Skeletal muscle tissue (tissue), 4 donors: ENCODE results near the gene BOC. TPM values are rescaled to one million over a fixed set of nuclear protein-coding genes. Genes with fewer than 3 reads are reported as not detected.

ENCODE experiments used
- H3K27ac ChIP-seq: one replicate; pipeline ENCODE4 v1.7.0; 2013; ENCODE audit warnings: mild to moderate bottlenecking, low read depth, low read length, inconsistent platforms
- H3K27me3 ChIP-seq, 3 donors: one replicate each; pipeline ENCODE4 v1.7.0; 2013; ENCODE audit warnings: low read length in 3 of 3; ENCODE audit not compliant: control insufficient read depth in 3 of 3, insufficient read depth in 3 of 3
- H3K36me3 ChIP-seq, 3 donors: one replicate each; pipeline ENCODE4 v1.7.0; 2013; ENCODE audit warnings: low read length in 3 of 3; ENCODE audit not compliant: control insufficient read depth in 3 of 3, insufficient read depth in 3 of 3
- H3K4me1 ChIP-seq, 3 donors: one replicate each; pipeline ENCODE4 v1.7.0; 2013; ENCODE audit warnings: low read length in 3 of 3, mild to moderate bottlenecking in 3 of 3; ENCODE audit not compliant: control insufficient read depth in 3 of 3, insufficient read depth in 3 of 3
- H3K4me3 ChIP-seq, 3 donors: one replicate each; pipeline ENCODE4 v1.7.0; 2013; ENCODE audit warnings: low read length in 3 of 3
- H3K9ac ChIP-seq, 3 donors: one replicate each; pipeline ENCODE4 v1.7.0; 2013; ENCODE audit warnings: low read length in 3 of 3, mild to moderate bottlenecking in 3 of 3, moderate library complexity in 2 of 3, low read depth in 1 of 3
- H3K9me3 ChIP-seq, 3 donors: one replicate each; pipeline ENCODE4 v1.7.0; 2013; ENCODE audit warnings: low read length in 3 of 3; ENCODE audit not compliant: control insufficient read depth in 3 of 3
- total RNA-seq: library from RNA; depleted of rRNA; stranded (reverse); fragments of >200 nt; gene quantifications from one replicate; pipeline ENCODE4 v1.2.3, GENCODE V29; 2014
- donor health status: Osteomylitis.

Gene BOC
- total RNA-seq, 1 donor from 2014 or later, result 28.7 TPM

DNA sequence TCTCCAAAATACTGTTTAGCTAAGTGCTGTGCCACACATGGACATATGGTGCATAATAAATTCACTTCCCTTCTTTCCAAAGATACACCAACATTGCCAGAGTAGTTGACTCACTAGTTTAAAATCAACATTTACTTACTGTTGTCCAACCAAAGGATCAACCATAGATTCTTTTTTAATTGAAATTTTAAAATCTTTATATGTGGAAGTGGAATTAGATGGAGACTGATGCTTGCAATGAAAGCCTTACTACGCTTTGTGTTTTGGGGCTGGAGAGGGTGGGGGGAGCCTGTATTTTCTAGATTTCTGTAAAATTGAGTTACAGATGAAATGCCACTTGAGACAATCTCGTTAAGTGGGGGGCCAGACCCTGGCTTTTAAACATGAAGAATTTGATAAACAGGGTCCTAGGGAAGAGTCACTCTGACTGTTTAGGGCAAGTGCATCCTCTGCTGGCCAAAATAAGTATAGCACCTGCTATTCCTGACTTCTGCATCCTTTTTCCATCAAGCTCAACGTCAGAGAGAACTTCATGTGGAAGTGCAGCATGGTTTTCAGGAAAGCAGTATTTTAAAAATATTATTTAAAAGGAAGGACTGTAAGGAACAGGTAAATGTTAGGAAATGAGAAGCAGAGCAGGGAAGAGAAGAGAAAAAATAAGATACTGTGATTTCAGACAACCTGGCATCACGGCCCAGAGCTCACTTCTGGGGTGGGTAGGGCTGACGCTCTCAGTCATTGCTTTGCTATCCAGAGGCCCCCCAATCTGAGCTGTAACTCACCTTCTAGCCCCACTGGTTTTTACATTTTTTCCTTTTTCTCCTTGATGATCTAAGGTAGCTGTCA is 76.7 kb downstream of the BOC start:
- Histone ChIP-seq H3K36me3 (peaks cover 0 to 2% (median 2%) of the 10 kb centered on the region in 3 donors), H3K27ac (no peak overlapping the region), H3K4me3 (no peak overlapping the region), H3K27me3 (no peaks in the 10 kb centered on the region), H3K9ac (no peak overlapping the region), H3K9me3 (no peaks in the 10 kb centered on the region), H3K4me1 (no peaks in the 10 kb centered on the region)

DNA sequence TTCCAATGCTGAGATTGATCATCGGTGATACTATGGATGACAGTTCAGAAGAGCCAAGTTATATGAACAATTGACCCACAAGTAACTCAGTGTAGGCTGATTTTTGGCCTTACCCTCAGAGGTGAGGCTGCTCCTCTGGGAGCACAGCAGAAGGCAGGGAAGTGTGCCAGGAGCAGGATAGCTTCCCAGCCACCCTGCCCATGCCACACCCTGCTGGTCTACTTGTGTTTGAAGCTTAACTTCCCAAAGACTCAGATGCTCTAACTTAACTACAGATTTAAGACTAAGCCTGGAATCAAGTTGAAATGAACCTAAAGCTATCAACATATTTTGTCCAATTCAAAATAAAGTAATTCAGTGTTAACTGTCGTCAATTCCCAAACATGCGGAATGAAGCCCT is 77.5 kb downstream of the BOC start:
- Histone ChIP-seq H3K9me3 (no peaks in the 10 kb centered on the region), H3K27me3 (no peaks in the 10 kb centered on the region), H3K27ac (no peak overlapping the region), H3K4me1 (no peaks in the 10 kb centered on the region), H3K4me3 (no peak overlapping the region), H3K9ac (no peak overlapping the region), H3K36me3 (peaks cover 0 to 2% (median 2%) of the 10 kb centered on the region in 3 donors)

GRCh38 chr3:113291572-113291971 is 80.2 kb downstream of the BOC start:
- no peaks in the 10 kb centered on the region for H3K9me3 ChIP-seq
- no peaks in the 10 kb centered on the region for H3K27me3 ChIP-seq
- H3K4me1 ChIP-seq, result no peaks in the 10 kb centered on the region
- H3K4me3 ChIP-seq, result no peak overlapping the region
- no peak overlapping the region for H3K27ac ChIP-seq
- H3K36me3 ChIP-seq, result no peaks in the 10 kb centered on the region
- H3K9ac ChIP-seq, result no peak overlapping the region

GRCh38 chr3:113292933-113293332 is 81.6 kb downstream of the BOC start:
- Histone ChIP-seq H3K27ac (no peak overlapping the region), H3K9ac (no peak overlapping the region), H3K36me3 (no peaks in the 10 kb centered on the region), H3K9me3 (no peaks in the 10 kb centered on the region), H3K4me1 (no peaks in the 10 kb centered on the region), H3K4me3 (no peak overlapping the region), H3K27me3 (no peaks in the 10 kb centered on the region)

- Histone ChIP-seq H3K27ac (no peak overlapping the region), H3K4me1 (no peaks in the 10 kb centered on the region), H3K9me3 (no peaks in the 10 kb centered on the region), H3K27me3 (no peaks in the 10 kb centered on the region), H3K4me3 (no peak overlapping the region), H3K36me3 (no peaks in the 10 kb centered on the region), H3K9ac (no peak overlapping the region)
These were observed 82.0 kb downstream of the BOC start for GRCh38 chr3:113293348-113293747.

DNA sequence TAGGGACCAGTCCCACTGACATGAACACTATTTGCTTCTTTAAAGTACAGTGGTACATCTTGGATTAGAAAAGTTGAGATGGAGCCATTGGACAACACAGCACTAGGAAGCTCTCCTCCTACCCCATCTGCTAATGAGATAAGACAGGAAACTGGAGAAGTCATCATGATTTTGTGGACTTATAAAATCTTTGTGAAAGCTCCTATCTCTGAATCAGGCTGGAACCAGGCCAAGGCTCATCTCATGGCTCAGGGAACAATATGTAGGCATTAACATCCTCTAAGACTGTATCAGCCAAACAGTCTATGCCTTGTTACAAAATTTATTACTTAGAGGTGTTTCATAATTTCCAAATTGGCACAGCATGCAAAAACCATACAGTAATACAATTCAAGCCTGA is 84.1 kb downstream of the BOC start:
- Histone ChIP-seq H3K27ac (no peak overlapping the region), H3K36me3 (no peaks in the 10 kb centered on the region), H3K27me3 (no peaks in the 10 kb centered on the region), H3K9me3 (no peaks in the 10 kb centered on the region), H3K4me3 (no peak overlapping the region), H3K4me1 (no peaks in the 10 kb centered on the region), H3K9ac (no peak overlapping the region)

DNA sequence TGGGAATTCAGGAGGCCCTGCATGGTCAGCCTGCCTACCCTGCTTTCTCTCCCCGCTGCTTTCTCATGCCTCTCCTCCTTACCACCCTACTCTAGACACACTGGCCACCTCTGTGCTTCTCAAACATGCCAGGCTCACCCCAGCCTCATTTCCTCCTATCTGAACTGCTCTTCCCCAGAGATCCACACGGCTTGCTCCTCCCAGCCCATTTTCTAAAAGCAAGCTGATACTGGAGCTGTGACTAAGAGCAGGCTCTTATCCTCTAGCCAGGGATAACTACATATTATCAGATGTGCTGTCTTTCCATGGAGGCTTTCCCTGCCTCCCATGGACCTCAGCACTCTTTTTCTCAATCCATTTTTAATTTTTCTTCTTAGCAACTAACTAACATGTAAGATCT is 85.9 kb downstream of the BOC start:
- Histone ChIP-seq H3K27me3 (no peaks in the 10 kb centered on the region), H3K27ac (no peak overlapping the region), H3K4me1 (no peaks in the 10 kb centered on the region), H3K4me3 (no peak overlapping the region), H3K9me3 (no peaks in the 10 kb centered on the region), H3K36me3 (no peaks in the 10 kb centered on the region), H3K9ac (no peak overlapping the region)

DNA sequence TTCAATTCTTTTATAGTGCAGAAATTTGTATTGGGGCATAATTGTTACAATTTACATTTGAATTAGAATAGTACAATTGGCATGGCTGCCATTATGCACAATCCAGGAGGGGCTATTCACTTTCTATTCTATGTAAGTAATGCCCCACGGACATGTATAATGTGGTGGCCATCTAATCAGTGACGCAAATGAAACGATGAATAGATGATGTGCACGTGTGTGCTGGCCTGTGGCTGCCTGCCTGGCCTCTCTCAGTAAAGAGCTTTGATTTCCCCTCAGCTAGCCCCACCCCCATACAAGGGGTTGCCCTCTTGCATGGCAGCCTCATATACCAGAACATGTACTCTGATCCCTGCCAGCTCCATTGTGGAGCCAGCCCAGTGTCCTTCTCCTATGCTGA is 86.5 kb downstream of the BOC start:
- no peaks in the 10 kb centered on the region for H3K36me3 ChIP-seq
- no peaks in the 10 kb centered on the region for H3K9me3 ChIP-seq
- no peak overlapping the region for H3K4me3 ChIP-seq
- H3K4me1 ChIP-seq, result no peaks in the 10 kb centered on the region
- no peaks in the 10 kb centered on the region for H3K27me3 ChIP-seq
- H3K27ac ChIP-seq, result no peak overlapping the region
- H3K9ac ChIP-seq, result no peak overlapping the region

DNA sequence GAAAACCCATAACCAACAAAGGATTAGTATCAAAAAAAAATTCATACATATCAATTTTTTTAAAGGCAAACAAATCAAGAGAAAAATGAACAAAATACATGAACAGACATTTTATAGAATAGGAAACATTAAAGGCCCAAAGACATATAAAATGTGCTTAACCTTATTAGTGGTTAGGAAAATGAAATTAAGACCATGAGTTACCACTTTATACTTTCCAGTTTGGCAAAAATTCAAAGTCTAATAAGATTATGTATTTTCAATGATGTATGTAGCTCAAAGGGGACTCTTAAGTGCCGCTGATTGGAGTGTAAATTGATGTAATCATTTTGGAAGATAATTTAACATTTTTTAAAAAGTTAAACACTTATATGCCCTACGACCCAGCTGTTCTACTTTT is 89.2 kb downstream of the BOC start:
- Histone ChIP-seq H3K27ac (no peak overlapping the region), H3K9ac (no peak overlapping the region), H3K4me3 (no peak overlapping the region), H3K36me3 (peaks cover 0 to 5% (median 3%) of the 10 kb centered on the region in 3 donors), H3K27me3 (no peaks in the 10 kb centered on the region), H3K4me1 (no peaks in the 10 kb centered on the region), H3K9me3 (no peaks in the 10 kb centered on the region)

- no peaks in the 10 kb centered on the region for H3K27me3 ChIP-seq
- H3K4me1 ChIP-seq, result no peaks in the 10 kb centered on the region
- H3K9me3 ChIP-seq, result no peaks in the 10 kb centered on the region
- H3K4me3 ChIP-seq, result no peak overlapping the region
- no peak overlapping the region for H3K27ac ChIP-seq
- H3K9ac ChIP-seq, result no peak overlapping the region
- peaks cover 0 to 5% (median 3%) of the 10 kb centered on the region in 3 donors for H3K36me3 ChIP-seq
These were observed 92.7 kb downstream of the BOC start for GRCh38 chr3:113304102-113304501.
